ENCODE data around the gene CRIM1. TPM values are rescaled to one million over a fixed set of nuclear protein-coding genes. Genes with fewer than 3 reads are reported as not detected.
A peak's percentile ranks its signal among the peaks of the same experiment; 100 is the strongest.

Gene CRIM1
- total RNA-seq, 1 donor from 2014 or later: 30.3 TPM

GRCh38 chr2:36339607-36340218, 15.9 kb upstream of the CRIM1 start:
- no peaks in the 10 kb centered on the region for H3K36me3 Mint-ChIP-seq
- DNase-seq (ENCODE audit: extremely low spot score, unreplicated experiment): no peak
- no peak for TF ChIP-seq CTCF (conservative IDR thresholded peaks at IDR 0.05)
- H3K4me3 Mint-ChIP-seq: no peak overlapping the region
- H3K4me1 Mint-ChIP-seq (ENCODE audit: unreplicated experiment): peaks cover 6% of the 10 kb centered on the region
- peaks cover 7% of the 10 kb centered on the region for H3K27me3 Mint-ChIP-seq
- no peak overlapping the region for H3K27ac Mint-ChIP-seq
- H3K9me3 Mint-ChIP-seq: no peaks in the 10 kb centered on the region

GRCh38 chr2:36343606-36344005, 12.0 kb upstream of the CRIM1 start:
- Mint-ChIP-seq H3K27me3 (peaks cover 12% of the 10 kb centered on the region), H3K9me3 (no peaks in the 10 kb centered on the region), H3K4me3 (no peak overlapping the region), H3K27ac (no peak overlapping the region), H3K36me3 (no peaks in the 10 kb centered on the region), H3K4me1 (ENCODE audit: unreplicated experiment) (peaks cover 6% of the 10 kb centered on the region)
- TF ChIP-seq CTCF (conservative IDR thresholded peaks at IDR 0.05): no peak
- DNase-seq (ENCODE audit: extremely low spot score, unreplicated experiment): no peak

- no peaks in the 10 kb centered on the region for H3K9me3 Mint-ChIP-seq
- peaks cover 12% of the 10 kb centered on the region for H3K27me3 Mint-ChIP-seq
- TF ChIP-seq CTCF (conservative IDR thresholded peaks at IDR 0.05): no peak
- DNase-seq (ENCODE audit: extremely low spot score, unreplicated experiment): no peak
- H3K27ac Mint-ChIP-seq: no peak overlapping the region
- no peaks in the 10 kb centered on the region for H3K36me3 Mint-ChIP-seq
- H3K4me3 Mint-ChIP-seq: no peak overlapping the region
- no peaks in the 10 kb centered on the region for H3K4me1 Mint-ChIP-seq (ENCODE audit: unreplicated experiment)
These were observed 6.9 kb upstream of the CRIM1 start for GRCh38 chr2:36348721-36349120.

- Mint-ChIP-seq H3K9me3 (no peaks in the 10 kb centered on the region), H3K4me3 (no peak overlapping the region), H3K27me3 (peaks cover 5% of the 10 kb centered on the region), H3K27ac (no peak overlapping the region), H3K36me3 (no peaks in the 10 kb centered on the region), H3K4me1 (ENCODE audit: unreplicated experiment) (peaks cover 10% of the 10 kb centered on the region)
- TF ChIP-seq CTCF (conservative IDR thresholded peaks at IDR 0.05): no peak
- DNase-seq (ENCODE audit: extremely low spot score, unreplicated experiment): no peak
These were observed 4.3 kb upstream of the CRIM1 start for GRCh38 chr2:36351291-36351690.

- Mint-ChIP-seq H3K9me3 (no peaks in the 10 kb centered on the region), H3K4me1 (ENCODE audit: unreplicated experiment) (peaks cover 10% of the 10 kb centered on the region), H3K36me3 (no peaks in the 10 kb centered on the region), H3K27me3 (peaks cover 3% of the 10 kb centered on the region), H3K27ac (no peak overlapping the region), H3K4me3 (no peak overlapping the region)
- DNase-seq (ENCODE audit: extremely low spot score, unreplicated experiment): no peak
- peak; percentile 77 for TF ChIP-seq CTCF (conservative IDR thresholded peaks at IDR 0.05)
These were observed 3.7 kb upstream of the CRIM1 start for GRCh38 chr2:36351736-36352349.

Measured in type B pancreatic cell (in vitro differentiated cells).